ENCODE results near the gene UTS2B.
"Not testable (repeated sequence)": the region's sequence is repeated elsewhere in the genome, so short reads cannot be mapped to it uniquely, and the experiment has no call there.

The UTS2B gene

GRCh38 chr3:191292243-191293015 is 37.9 kb downstream of the UTS2B start:
- DNase-seq: no peak
- ATAC-seq: no peak
- Mint-ChIP-seq H3K9me3 (no peaks in the 10 kb centered on the region), H3K4me1 (peaks cover 10% of the 10 kb centered on the region), H3K36me3 (ENCODE audit: low read depth) (no peaks in the 10 kb centered on the region), H3K27ac (no peak overlapping the region), H3K4me3 (no peak overlapping the region), H3K27me3 (no peaks in the 10 kb centered on the region)

- H3K36me3 Mint-ChIP-seq (ENCODE audit: low read depth): no peaks in the 10 kb centered on the region
- H3K4me1 Mint-ChIP-seq: peaks cover 10% of the 10 kb centered on the region
- DNase-seq (no peak), ATAC-seq (no peak)
- H3K4me3 Mint-ChIP-seq: no peak overlapping the region
- H3K27ac Mint-ChIP-seq: peak overlapping the region; percentile 10
- no peaks in the 10 kb centered on the region for H3K27me3 Mint-ChIP-seq
- no peaks in the 10 kb centered on the region for H3K9me3 Mint-ChIP-seq
These were observed 39.9 kb downstream of the UTS2B start for GRCh38 chr3:191290311-191291025.

DNA sequence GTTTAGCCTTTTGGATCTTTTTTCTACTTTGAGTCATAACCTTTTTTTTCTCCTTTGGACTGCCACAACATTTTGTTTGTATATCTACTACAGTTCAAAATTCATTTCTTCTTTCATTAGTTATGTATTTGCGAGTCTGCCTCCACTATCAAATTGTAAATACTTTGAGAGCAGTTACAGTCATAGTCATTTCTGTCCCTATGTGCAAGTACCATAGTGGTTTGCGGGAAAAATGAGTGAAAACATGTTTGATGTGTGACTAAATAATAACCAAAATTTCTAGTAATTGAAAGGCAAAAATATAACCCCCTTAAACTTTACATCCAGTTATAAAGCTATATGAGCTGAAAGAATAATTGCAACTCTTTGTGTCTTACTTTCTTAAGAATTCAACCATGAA is 46.9 kb downstream of the UTS2B start:
- Mint-ChIP-seq H3K4me1 (no peaks in the 10 kb centered on the region), H3K27me3 (peaks cover 3% of the 10 kb centered on the region), H3K36me3 (ENCODE audit: low read depth) (no peaks in the 10 kb centered on the region), H3K27ac (no peak overlapping the region), H3K9me3 (peaks cover 4% of the 10 kb centered on the region), H3K4me3 (no peak overlapping the region)
- ATAC-seq (no peak), DNase-seq (no peak)

- no peaks in the 10 kb centered on the region for H3K36me3 Mint-ChIP-seq (ENCODE audit: low read depth)
- H3K27ac Mint-ChIP-seq: no peak overlapping the region
- peaks cover 3% of the 10 kb centered on the region for H3K27me3 Mint-ChIP-seq
- no peaks in the 10 kb centered on the region for H3K4me1 Mint-ChIP-seq
- DNase-seq: no peak
- H3K9me3 Mint-ChIP-seq: peaks cover 4% of the 10 kb centered on the region
- H3K4me3 Mint-ChIP-seq: no peak overlapping the region
- no peak for ATAC-seq
These were observed 47.8 kb downstream of the UTS2B start for GRCh38 chr3:191282251-191283185.

DNA sequence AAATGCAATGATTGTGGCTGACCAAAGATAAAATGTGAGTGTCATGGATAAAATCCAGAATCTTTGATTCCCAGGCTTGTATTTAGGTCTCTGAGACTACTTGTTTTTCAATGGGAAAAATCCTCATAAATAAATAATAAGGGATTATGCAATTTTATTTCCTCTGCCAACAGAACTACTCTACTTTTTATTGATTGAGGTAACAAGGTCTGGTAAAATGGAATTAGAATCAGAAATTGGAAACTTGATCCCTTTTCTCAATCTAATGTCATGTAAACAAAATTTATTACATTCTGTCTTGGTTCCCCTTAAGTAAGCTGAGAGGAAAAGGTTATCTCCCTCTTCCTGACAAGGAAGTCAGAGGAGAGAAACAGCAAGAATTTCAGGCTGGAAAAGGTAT is 49.4 kb downstream of the UTS2B start:
- H3K27me3 Mint-ChIP-seq: peaks cover 3% of the 10 kb centered on the region
- H3K4me1 Mint-ChIP-seq: no peaks in the 10 kb centered on the region
- H3K36me3 Mint-ChIP-seq (ENCODE audit: low read depth): no peaks in the 10 kb centered on the region
- peaks cover 4% of the 10 kb centered on the region for H3K9me3 Mint-ChIP-seq
- H3K4me3 Mint-ChIP-seq: no peak overlapping the region
- no peak overlapping the region for H3K27ac Mint-ChIP-seq
- no peak for ATAC-seq
- DNase-seq: no peak

DNA sequence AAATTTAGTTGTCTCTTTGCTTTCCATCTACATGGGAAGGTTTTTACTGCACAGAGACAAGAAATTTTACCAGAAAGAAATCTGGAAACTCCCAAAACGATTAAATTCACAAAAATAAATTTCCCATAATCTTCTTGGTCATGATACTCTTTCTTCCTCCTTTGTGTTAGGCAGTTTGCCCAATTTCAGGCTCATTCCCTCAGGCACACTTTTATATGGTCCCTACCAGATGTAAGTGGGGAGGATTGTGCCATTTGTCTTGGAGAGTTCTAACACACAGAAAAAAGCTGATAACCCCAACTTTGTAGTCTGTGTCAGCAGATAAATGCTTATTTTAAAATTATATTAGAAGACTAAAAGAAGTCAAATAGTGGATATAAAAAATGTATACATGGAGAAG is 50.2 kb downstream of the UTS2B start:
- Mint-ChIP-seq H3K27me3 (peaks cover 3% of the 10 kb centered on the region), H3K9me3 (peaks cover 1% of the 10 kb centered on the region), H3K27ac (no peak overlapping the region), H3K4me3 (no peak overlapping the region), H3K36me3 (ENCODE audit: low read depth) (no peaks in the 10 kb centered on the region), H3K4me1 (no peaks in the 10 kb centered on the region)
- no peak for DNase-seq
- no peak for ATAC-seq

GRCh38 chr3:191275751-191276150 is 54.6 kb downstream of the UTS2B start:
- no peaks in the 10 kb centered on the region for H3K4me1 Mint-ChIP-seq
- peak overlapping the region; percentile 32 for H3K27ac Mint-ChIP-seq
- DNase-seq (no peak), ATAC-seq (no peak)
- no peaks in the 10 kb centered on the region for H3K36me3 Mint-ChIP-seq (ENCODE audit: low read depth)
- H3K9me3 Mint-ChIP-seq: no peaks in the 10 kb centered on the region
- H3K4me3 Mint-ChIP-seq: no peak overlapping the region
- peaks cover 2% of the 10 kb centered on the region for H3K27me3 Mint-ChIP-seq

DNA sequence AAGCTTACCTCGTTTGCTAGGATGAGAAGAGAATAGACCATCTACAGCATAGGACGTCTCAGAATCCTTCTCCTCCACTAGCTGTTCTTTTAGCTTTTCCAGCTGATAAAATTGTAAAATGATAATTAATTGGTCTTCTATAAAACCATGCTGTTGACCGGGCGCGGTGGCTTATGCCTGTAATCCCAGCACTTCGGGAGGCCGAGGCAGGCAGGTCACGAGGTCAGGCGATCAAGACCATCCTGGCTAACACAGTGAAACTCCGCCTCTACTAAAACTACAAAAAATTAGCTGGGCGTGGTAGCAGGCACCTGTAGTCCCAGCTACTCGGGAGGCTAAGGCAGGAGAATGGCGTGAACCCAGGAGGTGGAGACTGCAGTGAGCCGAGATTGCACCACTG is 55.1 kb downstream of the UTS2B start:
- H3K36me3 Mint-ChIP-seq (ENCODE audit: low read depth); H3K4me1 Mint-ChIP-seq; ATAC-seq; H3K27me3 Mint-ChIP-seq; H3K4me3 Mint-ChIP-seq; DNase-seq; H3K9me3 Mint-ChIP-seq: not testable (repeated sequence)
- peak overlapping the region; percentile 32 for H3K27ac Mint-ChIP-seq

GRCh38 chr3:191269289-191270085 is 60.8 kb downstream of the UTS2B start:
- Mint-ChIP-seq H3K27me3 (peaks cover 2% of the 10 kb centered on the region), H3K36me3 (ENCODE audit: low read depth) (no peaks in the 10 kb centered on the region), H3K4me1 (peaks cover 3% of the 10 kb centered on the region), H3K27ac (peak overlapping the region; percentile 31), H3K4me3 (no peak overlapping the region), H3K9me3 (no peaks in the 10 kb centered on the region)
- DNase-seq (no peak), ATAC-seq (peak; percentile 15)

DNA sequence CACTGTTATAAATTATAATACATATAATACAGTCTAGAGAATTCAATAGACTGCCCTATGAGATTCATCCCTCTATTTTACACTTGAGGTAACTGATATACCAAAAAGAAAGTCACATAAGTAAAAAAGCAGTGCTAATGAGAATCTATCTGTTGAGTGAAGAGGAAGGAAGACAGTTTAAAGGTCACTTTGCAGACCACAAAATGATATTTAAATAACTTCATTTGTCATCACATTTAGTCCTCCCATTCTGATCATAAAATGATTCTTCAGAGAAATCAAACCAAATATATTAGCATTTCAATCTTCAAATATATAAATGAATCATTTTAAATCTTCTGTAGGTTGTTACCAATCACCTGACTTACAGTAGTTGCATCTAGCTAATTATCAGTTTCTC is 61.6 kb downstream of the UTS2B start:
- Mint-ChIP-seq H3K4me1 (peaks cover 3% of the 10 kb centered on the region), H3K4me3 (no peak overlapping the region), H3K27ac (peak overlapping the region; percentile 31), H3K9me3 (no peaks in the 10 kb centered on the region), H3K27me3 (peaks cover 2% of the 10 kb centered on the region), H3K36me3 (ENCODE audit: low read depth) (no peaks in the 10 kb centered on the region)
- no peak for DNase-seq
- ATAC-seq: no peak

DNA sequence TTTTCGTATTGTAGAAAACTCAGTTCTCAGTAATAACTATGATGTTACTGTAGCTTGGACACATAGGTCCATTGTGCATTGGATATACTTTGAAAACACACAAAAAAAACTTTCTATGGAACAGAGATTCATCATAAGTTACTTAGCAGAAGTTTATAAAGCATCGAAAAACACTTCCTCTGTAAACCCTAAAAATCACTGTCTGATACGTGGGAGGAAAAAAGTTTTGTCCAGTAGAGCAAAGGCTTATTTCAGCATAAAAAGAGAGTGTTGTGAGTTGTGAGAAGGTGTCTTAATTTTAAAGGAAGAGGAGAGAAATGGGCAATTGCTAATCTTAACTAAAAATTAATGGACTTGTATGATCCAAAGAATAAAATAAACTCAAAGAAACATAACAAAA is 66.5 kb downstream of the UTS2B start:
- ATAC-seq (no peak), DNase-seq (no peak)
- Mint-ChIP-seq H3K4me3 (no peak overlapping the region), H3K9me3 (no peaks in the 10 kb centered on the region), H3K4me1 (peaks cover 2% of the 10 kb centered on the region), H3K36me3 (ENCODE audit: low read depth) (no peaks in the 10 kb centered on the region), H3K27me3 (no peaks in the 10 kb centered on the region), H3K27ac (no peak overlapping the region)

GRCh38 chr3:191263365-191263764 is 67.0 kb downstream of the UTS2B start:
- H3K27me3 Mint-ChIP-seq: no peaks in the 10 kb centered on the region
- DNase-seq: no peak
- ATAC-seq: no peak
- H3K9me3 Mint-ChIP-seq: no peaks in the 10 kb centered on the region
- H3K4me1 Mint-ChIP-seq: peaks cover 4% of the 10 kb centered on the region
- H3K36me3 Mint-ChIP-seq (ENCODE audit: low read depth): no peaks in the 10 kb centered on the region
- no peak overlapping the region for H3K27ac Mint-ChIP-seq
- no peak overlapping the region for H3K4me3 Mint-ChIP-seq

- H3K9me3 Mint-ChIP-seq: no peaks in the 10 kb centered on the region
- no peak for ATAC-seq
- no peak for DNase-seq
- H3K4me3 Mint-ChIP-seq: no peak overlapping the region
- H3K27ac Mint-ChIP-seq: no peak overlapping the region
- H3K36me3 Mint-ChIP-seq (ENCODE audit: low read depth): no peaks in the 10 kb centered on the region
- H3K27me3 Mint-ChIP-seq: no peaks in the 10 kb centered on the region
- H3K4me1 Mint-ChIP-seq: peaks cover 4% of the 10 kb centered on the region
These were observed 67.7 kb downstream of the UTS2B start for GRCh38 chr3:191262650-191263049.

GRCh38 chr3:191261304-191261638 is 69.1 kb downstream of the UTS2B start:
- Mint-ChIP-seq H3K27ac (no peak overlapping the region), H3K4me3 (no peak overlapping the region), H3K9me3 (no peaks in the 10 kb centered on the region), H3K27me3 (no peaks in the 10 kb centered on the region), H3K4me1 (peaks cover 4% of the 10 kb centered on the region), H3K36me3 (ENCODE audit: low read depth) (no peaks in the 10 kb centered on the region)
- ATAC-seq (no peak), DNase-seq (no peak)
